GM12873 (cell line): ENCODE measurements around the gene DGKZ.

Experiments used
- CTCF ChIP-seq: IDR thresholded peaks from 2 replicates; pipeline ENCODE4 v1.5.1; 2012; ENCODE audit warnings: low read depth, mild to moderate bottlenecking, moderate library complexity, low read length, control low read depth; ENCODE audit not compliant: insufficient read depth; ENCODE audit errors: missing control alignments

The DGKZ gene

GRCh38 chr11:46393231-46393616 is 46.0 kb downstream of the DGKZ start:
- TF ChIP-seq CTCF: no peak

- TF ChIP-seq CTCF: no peak
Measured at GRCh38 chr11:46393759-46394158, 46.5 kb downstream of the DGKZ start.

DNA sequence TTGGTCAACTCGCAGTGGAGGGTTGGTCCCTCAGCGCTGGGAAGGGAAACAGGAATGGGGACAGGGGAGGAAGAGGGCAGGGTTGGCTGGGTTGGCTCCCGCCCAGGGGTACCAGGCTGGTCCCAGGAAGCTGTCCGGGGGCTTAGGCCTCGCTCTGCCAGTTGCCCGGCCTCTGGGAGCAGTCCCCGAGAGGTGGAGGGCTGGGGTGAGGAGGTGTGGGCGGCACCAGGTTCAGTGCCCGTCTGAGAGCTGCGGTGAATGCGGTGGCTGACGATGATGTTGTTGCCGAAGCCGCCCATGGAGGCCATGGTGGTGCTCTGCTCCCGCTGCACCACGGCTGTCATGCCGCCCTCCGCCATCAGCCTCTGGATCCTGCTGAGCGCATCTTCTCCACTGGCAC is 50.3 kb downstream of the DGKZ start:
- TF ChIP-seq CTCF: no peak

DNA sequence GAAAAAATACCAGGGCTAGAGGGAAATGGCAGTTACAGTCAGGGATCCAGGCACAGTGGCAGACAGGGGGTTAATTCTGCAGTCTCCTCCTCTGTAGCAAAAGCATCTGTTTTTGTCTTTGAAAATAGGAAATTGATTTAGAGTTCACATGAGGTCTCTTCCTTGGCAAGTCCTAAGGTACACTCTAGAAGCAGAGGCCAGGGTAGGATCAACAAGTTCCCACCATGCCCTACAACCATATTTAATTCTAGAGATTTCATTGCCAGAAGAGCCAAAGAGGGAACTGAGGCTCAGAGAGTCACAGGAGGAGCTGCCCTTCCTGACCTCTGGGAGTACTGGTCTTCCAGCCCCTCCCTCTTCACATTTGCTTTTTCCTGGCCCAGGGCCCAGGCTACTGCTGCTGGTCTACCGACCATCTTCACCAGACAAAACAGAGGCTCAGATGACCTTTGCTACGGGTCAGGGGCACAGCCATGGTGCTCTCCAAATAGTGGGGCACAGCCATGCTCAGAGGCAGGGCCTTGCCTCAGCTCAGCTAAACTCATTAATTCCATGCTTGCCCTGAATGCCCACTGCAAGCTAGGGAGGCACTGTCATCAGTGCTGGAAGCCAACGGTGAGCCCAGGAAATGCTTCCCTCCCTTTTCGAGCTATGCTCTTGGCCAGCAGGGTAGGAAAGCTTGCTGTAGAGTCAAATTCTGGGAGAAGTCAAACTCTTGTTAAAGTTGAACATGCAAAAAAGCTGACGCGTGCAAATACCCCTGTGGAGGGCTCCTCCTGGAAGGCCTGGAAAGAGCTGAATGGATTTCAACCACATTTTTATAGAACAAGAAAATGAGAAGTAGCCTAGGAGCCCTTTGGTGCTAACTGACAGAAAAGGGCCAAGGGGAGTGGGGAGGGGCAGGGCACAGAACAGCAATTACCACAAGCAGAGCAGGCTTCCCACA is 56.0 kb downstream of the DGKZ start:
- TF ChIP-seq CTCF: no peak

DNA sequence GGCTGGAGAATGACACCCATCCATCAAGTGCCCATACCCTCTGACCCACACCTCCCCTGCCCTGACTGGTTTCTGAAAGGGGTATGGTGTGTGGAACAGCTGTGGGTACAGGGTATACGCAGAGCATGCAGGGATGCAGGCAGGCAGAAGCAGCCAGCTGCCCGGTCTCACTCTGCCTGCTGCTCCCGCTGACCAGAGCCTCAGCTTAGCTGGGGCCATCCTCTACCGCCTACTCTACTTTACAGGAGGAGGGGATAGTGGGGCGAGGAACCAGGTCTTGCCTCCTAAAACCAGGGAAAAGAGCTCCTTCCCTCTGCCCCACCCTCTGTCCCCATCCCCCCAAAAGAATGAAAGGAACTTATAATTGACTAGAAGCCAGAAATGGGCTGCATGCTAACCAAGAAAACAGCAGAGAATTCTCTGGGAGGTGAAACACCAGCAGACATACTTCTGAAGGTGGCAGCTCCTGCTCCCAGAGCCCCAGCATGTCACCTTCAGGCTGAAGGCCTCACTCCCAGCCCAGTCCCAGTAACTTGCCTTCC is 57.3 kb downstream of the DGKZ start:
- TF ChIP-seq CTCF: no peak

GRCh38 chr11:46407635-46408034 is 60.4 kb downstream of the DGKZ start:
- no peak for TF ChIP-seq CTCF

DNA sequence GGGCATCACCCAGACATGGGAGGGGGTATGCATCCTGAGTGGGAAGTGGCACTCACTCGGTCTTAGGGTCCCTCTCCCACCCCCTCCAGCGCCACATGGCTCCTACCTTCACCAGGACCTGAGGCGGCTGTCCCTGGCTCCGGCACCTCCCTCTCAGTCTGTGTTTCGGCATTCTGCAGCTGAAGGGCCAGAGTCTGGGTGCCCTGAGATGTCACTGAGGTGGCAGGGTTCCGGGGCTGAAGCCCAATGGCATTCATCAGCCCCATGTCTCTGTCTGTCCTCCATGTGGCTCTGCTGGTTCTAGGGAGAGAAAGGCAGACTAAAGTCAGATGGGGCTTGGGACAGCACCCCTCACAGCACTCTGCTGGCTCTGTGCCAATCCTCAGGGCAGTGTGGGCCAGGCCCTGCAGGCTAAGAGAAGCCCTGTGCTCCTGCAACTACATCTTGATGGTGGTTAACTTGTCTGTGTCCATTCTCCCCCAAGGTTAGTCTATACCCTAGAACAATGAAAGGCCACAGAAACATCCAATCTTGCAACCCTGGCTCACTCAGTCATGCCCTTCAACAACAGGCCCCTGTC is 61.2 kb downstream of the DGKZ start:
- no peak for TF ChIP-seq CTCF
